HT1080 (cell line): ENCODE data around the gene SLCO2A1. TPM values are rescaled to one million over a fixed set of nuclear protein-coding genes. Genes with fewer than 3 reads are reported as not detected.

Experiments used
- DNase-seq: peaks from one replicate; pipeline ENCODE4 v3.0.0-alpha.2; 2015; ENCODE audit warnings: low read depth
- total RNA-seq: library from RNA; depleted of rRNA; stranded (reverse); fragments of >200 nt; shearing (Covaris generic); gene quantifications from 2 replicates; pipeline ENCODE4 v1.2.3, GENCODE V29; 2014

Gene SLCO2A1
- total RNA-seq, 1 experiment from 2014 or later = 0.02 TPM

DNA sequence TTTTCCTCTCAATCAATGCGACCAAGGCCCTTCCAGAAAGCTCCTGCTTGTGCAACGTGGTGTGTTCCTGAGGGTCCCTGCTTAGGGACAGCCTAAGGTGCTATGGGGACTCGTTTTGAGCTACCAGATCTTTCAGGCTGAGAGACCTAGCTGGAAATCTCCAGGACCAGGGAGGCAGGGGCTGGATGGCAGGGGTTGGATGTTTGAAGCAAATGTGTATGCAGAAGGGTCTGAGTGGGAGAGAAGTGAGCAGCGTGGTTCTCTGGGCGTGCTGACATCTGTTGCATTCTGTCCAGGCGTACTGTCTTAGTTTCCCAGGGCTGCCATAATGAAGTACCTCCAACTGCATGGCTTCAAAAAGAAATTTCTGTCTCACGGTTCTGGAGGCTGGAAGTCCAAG is 31.7 kb upstream of the SLCO2A1 start:
- no peak for DNase-seq

DNA sequence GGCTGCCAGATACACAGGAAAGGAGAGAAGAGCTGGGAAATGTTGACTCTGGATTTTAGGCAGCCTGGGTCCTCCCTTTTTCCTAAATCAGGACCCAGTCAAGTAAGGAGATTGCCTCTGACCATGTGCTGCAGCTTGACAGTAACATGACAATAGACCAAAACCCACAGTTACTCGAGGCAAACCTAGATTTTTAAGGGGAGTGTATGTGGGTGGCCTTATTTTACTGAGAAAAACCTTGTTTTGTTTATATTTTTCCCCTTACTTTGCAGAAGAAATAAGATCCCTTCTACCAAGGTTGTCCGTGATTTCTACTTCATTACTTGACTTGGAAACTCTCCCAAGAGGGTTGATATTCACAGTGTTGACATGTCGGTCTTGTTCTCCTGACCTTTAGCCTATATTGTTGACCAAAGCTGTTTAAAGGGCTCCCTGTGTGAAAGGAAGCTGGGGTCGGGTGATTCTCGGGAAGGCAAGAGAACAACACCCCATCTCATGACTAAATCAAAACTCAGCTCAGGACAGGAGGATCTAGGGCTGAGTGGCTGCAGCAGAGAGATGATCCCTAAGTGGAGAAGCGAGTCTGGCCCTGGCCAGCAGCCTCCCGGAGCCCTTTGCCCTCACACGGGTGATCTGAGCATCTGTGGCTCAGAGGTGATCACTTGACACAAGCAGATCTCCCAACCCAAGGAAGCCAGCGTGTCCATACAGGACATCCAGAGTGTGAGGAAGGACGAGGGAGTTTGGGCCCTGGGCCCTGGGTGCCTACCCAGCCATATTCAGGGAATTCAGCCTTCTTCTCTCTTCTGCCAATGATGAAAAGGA is 31.0 kb upstream of the SLCO2A1 start:
- DNase-seq = no peak

DNA sequence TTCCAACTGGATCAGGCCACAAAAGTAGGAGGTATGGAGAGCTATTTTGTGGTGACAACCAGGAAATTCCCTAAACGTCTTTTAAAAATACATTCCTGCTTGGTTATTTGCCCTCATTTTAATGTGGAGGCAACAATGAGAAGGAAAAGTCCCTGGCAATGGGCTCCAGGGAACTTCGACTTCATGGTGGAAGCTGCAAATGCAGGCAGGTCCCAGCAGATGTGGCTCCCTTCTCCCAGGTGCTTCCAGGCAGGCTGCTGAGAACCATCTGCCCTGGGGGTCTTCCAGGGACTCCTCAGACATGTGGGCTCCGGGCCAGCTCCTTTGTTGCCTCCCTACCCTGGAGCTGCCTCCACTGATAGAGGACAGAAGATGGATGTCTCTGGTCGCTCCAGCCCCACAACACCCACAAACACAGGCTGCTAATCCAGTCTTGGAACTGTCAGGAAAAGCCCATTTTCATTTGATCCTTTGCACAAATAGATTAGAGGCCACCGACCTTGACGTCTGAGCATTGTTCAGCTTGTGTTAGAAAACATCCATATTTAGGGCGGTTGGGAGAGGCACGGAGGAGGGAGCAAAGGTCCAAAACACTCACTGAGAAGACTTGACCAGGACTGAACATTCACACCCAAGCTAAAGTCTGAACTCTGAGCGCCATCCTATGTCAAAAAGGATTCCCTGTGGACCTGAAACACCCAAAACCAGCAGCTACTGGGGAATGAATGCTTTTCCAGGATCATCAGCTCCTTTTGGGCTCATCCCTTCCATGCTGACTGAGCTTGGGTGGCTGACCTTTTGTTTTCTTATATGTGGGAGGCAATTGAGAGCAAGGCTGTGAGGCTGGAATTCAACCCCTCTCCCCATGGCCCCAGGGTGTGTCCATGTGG is 30.2 kb upstream of the SLCO2A1 start:
- DNase-seq = no peak

DNA sequence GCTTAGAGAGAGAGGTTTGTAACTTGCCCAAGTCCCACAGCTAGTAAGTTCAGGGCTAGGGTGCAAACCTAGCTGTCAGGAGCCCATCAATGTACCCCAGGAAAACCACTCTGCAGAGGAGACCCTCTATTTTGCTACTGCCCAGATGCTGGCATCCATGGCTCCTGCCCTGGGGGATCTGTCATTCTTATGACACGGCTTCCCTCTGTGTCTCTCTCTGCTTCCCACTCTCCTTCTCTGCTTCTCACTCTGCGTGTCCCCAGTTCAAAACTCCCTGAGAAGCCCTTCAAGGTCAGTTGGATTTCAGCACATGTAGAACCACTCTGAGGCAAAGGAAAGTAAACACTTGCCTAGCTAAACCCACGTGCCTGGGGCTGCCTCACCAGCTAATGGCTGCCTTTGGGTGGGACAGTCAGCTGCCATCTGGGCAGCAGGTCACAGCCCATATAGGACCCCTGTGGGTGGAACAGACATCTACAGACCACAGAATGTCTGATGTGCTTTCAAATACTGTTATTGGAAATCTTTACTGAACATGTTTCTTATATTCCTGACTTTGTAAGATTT is 29.4 kb upstream of the SLCO2A1 start:
- DNase-seq = no peak

DNA sequence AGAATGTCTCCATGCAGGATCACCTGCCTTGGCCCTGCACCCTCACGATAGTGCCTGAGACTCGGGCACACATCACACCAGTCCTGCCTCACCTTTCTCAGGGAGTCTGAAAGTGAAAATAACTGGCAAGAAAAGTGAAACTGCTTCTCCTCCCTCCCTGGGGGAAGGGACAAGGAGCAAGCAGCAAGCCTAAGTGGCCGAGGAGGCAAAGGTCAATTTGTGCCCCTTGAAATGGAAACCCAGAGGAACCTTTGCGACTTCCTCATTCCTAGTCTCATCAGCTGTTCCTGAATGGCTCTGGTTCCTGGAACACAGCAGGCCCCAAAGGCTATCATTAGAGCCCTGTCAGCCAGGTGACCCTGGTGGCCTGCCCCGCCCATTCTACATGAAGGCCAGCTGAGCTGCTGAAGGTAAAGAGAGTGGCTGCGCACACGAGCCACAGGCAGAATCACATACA is 28.0 kb upstream of the SLCO2A1 start:
- DNase-seq = no peak

DNA sequence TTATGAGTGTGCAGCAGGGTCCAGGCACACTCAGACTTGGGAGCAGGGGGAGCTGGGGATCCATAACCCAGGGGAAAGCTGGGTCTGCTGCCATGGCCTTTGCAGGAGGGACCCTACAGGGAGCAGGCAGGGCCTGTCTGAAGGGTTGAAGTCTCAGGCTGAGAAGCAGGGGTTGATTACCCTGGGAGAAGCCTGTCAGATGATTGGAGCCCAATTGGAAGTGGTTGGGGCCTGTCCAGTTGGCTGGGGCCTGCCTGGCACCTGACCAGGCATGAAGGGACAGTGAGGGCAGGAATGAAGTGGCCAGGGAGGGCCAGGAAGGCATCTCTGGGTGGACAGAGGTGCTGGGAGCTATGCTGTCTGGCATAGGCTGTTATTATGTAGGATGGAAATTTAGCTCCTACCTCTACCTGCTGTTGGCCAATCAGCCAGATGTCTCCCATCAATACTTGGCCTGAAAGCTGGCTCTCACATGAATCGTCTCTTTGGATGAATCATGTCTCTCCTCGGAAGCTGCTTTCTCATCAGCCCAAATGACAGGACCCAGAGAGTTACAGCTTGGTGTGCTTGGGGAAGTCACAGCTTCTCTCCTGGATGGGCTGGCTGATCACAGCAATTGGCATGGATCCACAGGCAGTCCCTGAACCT is 27.4 kb upstream of the SLCO2A1 start:
- peak; percentile 35 for DNase-seq

DNA sequence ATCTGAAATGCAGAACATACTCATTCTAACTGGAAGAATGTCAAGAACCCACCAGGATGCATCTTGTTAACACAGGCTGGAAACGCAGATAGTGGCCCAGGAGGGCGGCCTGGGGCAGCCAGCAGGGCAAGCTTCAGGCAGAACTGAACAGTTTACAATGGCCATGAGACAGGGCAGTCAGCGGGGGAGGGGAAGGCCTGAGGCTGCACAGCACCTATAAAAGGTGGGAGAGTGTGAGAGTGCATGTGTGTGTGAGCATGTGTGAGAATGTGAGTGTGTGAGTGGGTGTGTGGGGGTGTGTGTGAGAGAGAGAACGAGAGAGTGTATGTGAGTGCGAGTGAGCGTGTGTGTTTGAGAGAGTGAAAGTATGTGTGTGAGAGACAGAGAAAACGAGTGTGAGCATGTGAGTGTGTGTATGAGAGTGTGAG is 26.8 kb upstream of the SLCO2A1 start:
- no peak for DNase-seq

DNA sequence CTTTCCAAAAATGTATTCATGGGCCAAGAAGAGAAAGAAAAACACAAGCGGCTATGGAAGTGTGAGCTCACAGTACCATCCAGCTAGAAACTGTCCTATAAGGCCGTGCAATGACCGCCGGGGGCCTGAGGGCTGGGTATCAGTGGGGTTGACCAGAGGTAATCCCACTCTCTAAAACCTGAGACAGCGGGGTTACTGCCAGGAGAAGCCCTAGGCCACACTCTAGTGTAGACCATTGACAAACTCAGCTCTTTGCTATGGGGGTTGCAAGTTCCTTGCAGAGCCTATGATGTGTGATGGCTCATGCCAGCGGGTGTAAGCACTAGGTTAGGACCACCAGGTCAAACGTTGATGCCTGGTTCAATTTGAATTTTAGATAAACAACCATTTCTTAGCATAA is 25.9 kb upstream of the SLCO2A1 start:
- DNase-seq = no peak

DNA sequence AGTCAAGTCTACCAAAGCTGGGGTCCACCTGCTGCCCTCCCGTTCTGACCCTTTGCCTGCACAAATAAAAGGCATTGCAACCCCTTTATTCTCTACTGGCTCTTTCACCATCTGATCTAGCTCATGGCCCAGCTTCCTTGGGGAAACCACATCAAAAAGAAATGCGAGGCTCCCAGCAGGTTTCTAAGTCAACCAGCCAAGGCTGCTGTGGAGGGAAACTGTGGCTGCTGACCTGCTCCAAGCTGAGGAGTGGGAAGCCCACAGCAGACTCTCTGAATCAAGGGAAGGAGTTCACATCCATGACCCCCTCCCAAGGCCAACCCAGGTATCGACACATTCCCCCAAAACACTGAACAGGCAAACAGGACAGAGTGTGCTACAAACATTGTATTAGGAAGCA is 25.2 kb upstream of the SLCO2A1 start:
- DNase-seq = no peak

DNA sequence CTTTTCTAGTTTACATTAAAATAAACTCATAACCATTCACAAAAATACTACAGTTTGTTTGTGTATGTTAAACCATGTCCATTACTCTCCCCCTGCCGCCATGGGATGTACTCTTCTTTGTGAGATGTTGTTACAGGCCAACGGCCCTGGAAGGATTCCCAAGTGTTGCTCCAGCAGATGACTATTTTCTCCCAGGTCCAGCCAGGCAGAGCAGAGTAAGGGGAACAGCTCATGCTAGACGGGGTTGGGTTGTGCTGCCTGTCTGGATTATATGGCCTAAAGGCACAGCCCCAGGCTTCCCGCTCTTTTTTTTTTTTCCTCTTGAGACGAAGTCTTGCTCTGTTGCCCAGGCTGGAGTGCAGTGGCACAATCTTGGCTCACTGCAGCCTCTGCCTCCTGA is 24.5 kb upstream of the SLCO2A1 start:
- DNase-seq = no peak

DNA sequence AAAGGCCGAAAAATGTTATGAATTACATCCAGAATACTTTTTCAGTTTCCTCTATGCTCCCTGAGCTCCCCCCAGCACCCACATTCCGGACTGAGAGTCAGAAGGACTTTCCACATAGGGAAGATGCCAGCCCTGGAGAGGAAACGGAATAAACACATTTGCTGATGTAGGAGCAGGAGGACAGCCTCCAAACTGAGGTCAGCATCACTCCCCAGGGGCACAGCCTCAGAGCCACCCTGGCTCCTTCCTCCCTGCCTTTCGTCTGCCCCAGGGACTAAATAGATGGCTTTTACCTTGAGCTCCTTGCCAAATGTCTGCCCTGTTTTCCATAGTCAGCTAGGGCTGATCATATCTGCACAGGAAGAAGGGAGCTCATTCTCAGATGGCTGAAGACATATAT is 22.6 kb upstream of the SLCO2A1 start:
- DNase-seq = no peak

DNA sequence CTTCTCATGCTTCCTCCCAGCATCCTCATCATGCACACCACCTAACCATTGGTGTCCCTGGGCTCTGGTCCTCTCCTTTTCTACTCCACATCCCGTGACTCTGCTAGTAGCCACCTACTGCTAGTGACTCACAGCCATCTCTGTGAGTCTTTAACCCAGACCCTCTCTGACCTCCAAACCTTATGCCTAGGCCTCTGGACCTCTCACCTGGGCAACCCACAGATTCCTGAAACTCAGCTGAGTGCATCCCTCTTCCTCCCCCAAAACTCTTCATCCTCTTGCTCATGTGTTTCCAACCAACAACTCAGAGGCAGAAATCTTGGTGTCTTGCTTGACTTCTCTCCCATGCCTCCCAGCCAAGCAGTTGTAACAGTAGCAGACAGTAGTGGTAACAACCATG is 20.0 kb upstream of the SLCO2A1 start:
- DNase-seq = no peak

DNA sequence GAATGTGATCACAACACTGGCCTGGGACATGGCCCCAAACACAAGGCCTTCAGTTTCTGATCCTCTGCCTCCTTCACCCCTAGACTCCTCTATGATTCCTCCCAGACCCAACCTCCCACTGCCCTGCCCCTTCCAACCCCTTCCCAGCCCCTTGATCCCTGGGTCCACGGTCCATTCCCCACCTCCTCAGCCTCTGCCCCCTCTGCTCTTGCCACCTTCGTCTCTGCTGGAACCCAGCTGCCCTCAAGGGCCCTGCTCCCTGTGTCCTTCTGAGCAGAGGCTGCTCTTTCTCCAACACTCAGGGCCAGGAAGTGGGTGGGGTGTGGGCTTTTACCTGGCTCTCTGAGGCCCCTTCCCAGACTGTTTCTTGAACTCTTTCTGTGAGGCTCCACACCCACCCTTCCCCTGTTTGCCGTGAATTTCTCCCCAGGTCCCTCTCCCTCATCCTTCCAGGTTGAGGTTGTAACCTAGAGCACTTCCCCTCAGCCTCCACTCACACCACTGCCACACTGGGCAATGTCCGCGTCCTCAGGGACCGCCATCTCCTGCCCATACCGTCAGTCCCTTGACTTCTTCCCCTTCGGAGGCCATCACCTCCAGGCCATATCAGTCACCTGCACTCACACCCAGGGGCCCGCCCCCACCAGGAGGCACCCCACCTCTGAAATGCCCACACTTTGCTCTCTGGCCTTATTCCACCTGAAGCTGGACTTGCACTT is 18.7 kb upstream of the SLCO2A1 start:
- no peak for DNase-seq

DNA sequence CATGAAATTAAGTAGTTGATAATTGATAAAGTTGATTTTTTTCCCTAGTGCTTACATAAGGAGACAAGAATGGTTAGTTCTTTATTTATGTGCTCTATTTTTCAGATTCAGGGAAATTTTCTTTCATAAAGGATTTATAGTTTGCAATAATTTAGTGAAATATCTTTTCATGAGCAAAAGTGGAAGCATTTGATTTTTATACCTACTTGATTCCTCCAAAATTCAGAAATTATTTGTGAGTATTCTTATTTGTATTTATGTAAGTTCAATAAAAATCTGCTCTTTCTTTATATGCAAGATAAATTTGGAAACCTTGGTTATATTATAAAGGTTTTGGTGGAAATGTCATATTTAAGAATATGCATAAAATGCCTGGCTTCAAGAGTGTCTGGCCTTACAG is 14.7 kb upstream of the SLCO2A1 start:
- DNase-seq = no peak

DNA sequence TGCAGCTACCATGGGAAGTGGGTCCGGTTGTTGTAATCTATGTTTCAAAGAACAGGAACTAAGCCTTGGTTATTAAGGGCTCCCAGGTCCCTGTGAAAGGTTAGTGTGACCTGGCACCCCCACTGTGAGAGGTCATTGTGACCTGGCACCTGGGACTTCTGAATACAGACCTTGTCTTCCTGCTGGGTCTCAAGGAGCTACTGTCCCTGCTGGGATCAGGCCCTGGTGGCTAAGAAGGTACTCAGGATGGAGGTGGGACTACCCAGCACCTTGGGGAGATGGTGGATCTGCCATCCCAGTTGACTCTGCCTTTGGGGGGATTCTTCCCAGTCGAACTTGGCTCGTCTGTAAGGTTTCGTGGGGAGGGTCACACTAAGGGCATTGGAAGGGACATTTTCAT is 10.3 kb upstream of the SLCO2A1 start:
- DNase-seq = no peak

DNA sequence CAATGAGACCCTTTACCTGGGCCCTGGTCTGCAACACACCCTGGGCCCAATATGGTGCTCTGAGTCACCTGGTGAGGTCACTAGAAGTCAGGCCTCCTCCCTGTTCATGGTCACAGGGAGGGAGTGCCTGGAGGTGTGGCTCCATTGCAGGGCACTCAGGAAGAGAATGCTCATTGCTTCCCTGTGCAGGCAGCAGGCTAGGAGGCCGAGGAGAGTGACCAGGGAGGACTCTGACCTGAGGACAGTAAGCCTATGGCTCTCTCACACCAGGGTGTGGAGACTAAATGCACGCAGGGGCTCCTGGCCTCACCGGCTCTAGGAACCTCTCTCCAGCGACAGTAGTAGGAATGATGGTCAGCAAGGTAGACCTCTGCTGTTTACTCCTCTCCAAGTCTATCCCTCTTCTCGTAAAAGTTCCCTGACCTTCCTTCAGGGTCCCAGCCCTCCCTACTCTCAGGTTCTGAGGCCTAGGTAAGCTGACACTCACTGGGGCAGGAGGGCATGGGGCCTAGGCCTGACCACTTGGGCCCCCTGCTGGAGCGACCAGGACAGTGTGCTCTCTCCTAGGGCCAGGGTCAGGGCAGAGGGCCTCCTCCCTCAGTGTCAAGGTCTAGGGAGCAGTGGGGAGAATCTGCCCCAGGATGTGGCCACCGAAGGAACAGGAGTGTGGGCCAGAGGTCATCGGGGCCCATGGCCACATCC is 9.6 kb upstream of the SLCO2A1 start:
- peak; percentile 36 for DNase-seq

DNA sequence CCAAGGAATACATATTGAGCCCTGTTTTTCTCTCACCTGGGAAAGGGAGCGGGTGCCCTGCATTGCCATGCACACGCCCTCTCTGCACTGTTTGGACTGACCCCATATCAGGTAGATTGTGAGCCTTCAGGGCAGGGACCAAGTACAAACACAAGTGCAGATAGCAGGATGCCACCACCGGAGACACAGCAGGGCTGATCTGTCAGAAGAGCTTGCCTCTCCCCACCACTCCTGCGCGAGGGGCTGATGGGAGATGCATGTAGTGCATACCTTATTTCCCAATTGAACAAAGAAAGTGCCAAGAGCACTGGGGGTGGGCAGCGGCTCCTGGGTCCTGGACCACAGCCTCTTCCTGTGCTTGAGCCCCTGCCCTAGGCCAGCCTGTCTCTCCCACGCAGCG is 9.0 kb upstream of the SLCO2A1 start:
- DNase-seq = no peak

DNA sequence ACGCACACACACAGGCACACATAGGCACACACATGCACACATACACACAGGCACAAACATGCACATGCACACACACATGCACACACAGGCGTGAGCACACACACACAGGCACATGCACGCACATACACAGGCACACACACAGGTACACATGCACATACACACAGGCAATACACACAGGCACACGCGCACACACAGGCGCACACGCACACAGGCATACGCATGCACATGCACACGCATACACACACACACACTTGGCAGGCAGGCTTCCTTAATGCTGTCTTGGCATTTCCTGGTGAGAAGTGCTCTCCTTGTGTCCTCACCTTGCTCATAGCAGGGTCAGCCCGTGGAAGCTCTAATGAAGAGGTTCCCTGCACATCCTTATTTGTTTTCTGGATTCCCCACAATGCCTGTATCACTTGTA is 8.4 kb upstream of the SLCO2A1 start:
- DNase-seq = no peak

DNA sequence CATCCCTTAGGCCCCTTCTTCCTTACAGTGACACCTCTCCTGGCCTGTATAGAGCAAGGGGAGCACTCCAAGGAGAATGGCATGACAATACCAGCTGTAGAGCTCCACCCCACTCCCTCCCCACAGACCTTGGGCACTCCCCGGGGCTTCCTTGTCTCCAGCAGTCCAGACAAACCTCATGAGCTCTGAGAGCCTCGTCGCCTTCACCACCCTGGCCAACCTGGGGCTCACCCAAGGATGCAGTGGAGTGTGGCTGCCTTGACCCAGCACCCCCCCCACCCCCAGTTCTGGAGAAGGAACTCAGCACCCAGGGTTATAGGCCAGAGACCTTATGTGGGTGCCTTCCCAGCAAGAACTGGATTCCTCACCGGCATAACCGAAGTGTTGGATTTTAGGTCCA is 7.4 kb upstream of the SLCO2A1 start:
- no peak for DNase-seq

DNA sequence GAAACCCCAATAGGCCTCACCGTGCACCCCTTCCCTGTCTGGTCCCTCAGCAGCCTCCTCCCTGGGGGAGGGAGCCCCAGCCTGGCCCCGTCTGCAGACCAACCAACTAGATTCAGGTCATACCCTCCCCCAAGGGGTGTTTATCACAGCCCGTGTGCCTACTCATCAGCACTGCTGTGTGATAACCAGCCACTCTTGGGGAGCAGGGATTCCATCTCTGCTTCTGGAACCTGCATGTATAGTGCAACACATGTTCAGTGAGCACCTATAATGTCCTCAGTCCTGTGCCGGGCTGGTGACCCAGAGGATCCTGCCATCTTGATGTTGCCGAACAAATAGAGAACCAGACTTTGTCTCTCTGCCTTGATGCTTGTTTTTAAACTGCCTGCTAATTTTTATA is 6.6 kb upstream of the SLCO2A1 start:
- DNase-seq = no peak
